ENCODE results near the gene FUT7. TPM values are rescaled to one million over a fixed set of nuclear protein-coding genes. Genes with fewer than 3 reads are reported as not detected.

The FUT7 gene
- total and polyA plus RNA-seq, 9 of the 15 experiments (the other 6 are each of a cell fraction or from before 2014, with no cell fraction given): not detected

DNA sequence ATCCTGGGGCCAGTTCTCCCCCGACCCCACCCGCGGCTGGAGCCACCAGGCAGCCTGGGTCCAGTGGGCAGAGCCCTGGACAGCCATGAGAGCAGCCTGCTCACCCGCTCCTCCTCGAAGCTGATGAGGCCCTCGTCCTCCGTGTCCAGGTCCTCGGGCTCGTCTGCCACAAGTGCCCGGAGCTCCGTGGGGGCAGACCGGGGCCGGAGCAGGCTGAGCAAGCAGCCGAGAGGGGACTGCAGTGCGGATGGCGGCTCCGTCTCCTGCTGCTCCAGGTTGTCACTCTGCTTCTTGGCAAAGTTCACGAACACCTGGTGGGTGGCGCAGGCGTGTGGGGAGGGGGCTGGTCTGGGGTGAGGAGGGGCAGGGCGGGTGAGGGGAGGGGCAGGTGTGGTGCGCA is 23.6 kb downstream of the FUT7 start (continued):
- TF ChIP-seq ZNF263 (CRISPR knock-in tag; IDR thresholded peaks at IDR 0.05; ENCODE audit: borderline replicate concordance): no peak
- TF ChIP-seq, protein P1, sequence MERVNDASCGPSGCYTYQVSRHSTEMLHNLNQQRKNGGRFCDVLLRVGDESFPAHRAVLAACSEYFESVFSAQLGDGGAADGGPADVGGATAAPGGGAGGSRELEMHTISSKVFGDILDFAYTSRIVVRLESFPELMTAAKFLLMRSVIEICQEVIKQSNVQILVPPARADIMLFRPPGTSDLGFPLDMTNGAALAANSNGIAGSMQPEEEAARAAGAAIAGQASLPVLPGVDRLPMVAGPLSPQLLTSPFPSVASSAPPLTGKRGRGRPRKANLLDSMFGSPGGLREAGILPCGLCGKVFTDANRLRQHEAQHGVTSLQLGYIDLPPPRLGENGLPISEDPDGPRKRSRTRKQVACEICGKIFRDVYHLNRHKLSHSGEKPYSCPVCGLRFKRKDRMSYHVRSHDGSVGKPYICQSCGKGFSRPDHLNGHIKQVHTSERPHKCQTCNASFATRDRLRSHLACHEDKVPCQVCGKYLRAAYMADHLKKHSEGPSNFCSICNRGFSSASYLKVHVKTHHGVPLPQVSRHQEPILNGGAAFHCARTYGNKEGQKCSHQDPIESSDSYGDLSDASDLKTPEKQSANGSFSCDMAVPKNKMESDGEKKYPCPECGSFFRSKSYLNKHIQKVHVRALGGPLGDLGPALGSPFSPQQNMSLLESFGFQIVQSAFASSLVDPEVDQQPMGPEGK (CRISPR knock-in tag; IDR thresholded peaks at IDR 0.05; ENCODE audit: borderline replicate concordance): no peak

DNA sequence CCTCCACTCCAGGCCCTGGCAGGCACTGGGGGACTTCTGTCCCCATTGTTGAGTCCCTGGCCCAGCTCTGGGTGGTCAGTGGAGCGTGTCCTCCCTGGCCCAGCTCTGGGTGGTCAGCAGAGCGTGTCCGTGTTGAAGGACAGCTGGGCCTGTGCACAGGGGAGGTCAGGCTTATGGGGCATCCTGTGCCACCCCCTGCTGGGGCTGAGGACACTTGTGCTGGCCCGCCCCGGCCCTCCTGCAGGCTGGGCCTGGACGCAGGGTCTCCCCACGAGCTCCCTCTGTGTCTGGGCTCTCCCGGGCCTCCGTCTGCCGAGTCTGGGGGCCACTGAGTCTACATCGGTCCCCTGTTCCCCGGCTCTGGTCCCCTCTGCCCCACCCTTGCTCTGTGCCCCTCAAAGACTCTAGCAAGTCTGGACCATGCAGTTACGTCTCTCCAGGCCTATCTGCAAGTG is 24.0 kb downstream of the FUT7 start:
- Histone ChIP-seq H2AFZ (ENCODE audit: low read depth, low read length) (no peak overlapping the region), H3K4me1 (replicated peaks in 1 of 2; ENCODE audit: control insufficient read depth in 2 of 2, insufficient read depth in 2 of 2, low read length in 2 of 2) (peaks cover 0 to 59% of the 10 kb centered on the region in 2 experiments; a peak in 2 of 5 replicates), H3K9me3 (replicated peaks; ENCODE audit: control insufficient read depth, insufficient read depth, low read depth, low read length) (0 out of 2 replicates have a peak, but pooled peaks cover 1% of the 10 kb centered on the region), H3K27me3 (ENCODE audit: control insufficient read depth in 2 of 2, insufficient read depth in 2 of 2, low read length in 2 of 2) (no peaks in the 10 kb centered on the region), H3K4me3 (no peak overlapping the region), H3K9ac (ENCODE audit: insufficient read depth in 1 of 2, low read depth in 2 of 2, low read length in 2 of 2) (peak overlapping the region in 1 of 2 experiments; percentile 36; a peak in 1 of 4 replicates), H4K20me1 (replicated peaks; ENCODE audit: control insufficient read depth, insufficient read depth, low read length) (no peaks in the 10 kb centered on the region), H3K36me3 (ENCODE audit: control insufficient read depth, insufficient read depth, low read length) (no peaks in the 10 kb centered on the region), H3K79me2 (ENCODE audit: control insufficient read depth, insufficient read depth, low read length) (no peaks in the 10 kb centered on the region), H3K4me2 (ENCODE audit: insufficient read depth, low read length) (no peak overlapping the region), H3K9me1 (ENCODE audit: control insufficient read depth, insufficient read depth, low read length) (no peaks in the 10 kb centered on the region), H3K27ac (ENCODE audit: extremely low read depth, low read depth, low read length) (no peak overlapping the region)
- CTCF ChIA-PET (ENCODE audit: low intra/inter-chr PET ratio): no interaction called here
- DNase-seq (ENCODE audit: extremely low read depth in 1 of 4, low spot score in 3 of 4) (no peak), FAIRE-seq (no peak), ATAC-seq (no peak)
- intact Hi-C loops (cut with micrococcal nuclease) (no loop called here), in situ Hi-C loops (cut with MboI) (no loop called here)
- 49% methylated on average over 13 of the region's 13 CpGs for WGBS (ENCODE audit: insufficient coverage, low coverage, missing lambda C conversion rate)
- BruUV-seq (replicated peaks): no TSS peak
- POLR2A ChIA-PET: interaction anchor here (0.5 to 1.4 kb wide), 2 partner anchors 11 to 15 kb away, joined by 3 to 4 read pairs; partner anchors contain the start of gene PAXX
- TF ChIP-seq RBM14 (IDR thresholded peaks at IDR 0.05; ENCODE audit: borderline replicate concordance, insufficient read depth, low read depth, low read length): no peak
- no peak for TF ChIP-seq HLTF (IDR thresholded peaks at IDR 0.05)
- TF ChIP-seq, protein P2, sequence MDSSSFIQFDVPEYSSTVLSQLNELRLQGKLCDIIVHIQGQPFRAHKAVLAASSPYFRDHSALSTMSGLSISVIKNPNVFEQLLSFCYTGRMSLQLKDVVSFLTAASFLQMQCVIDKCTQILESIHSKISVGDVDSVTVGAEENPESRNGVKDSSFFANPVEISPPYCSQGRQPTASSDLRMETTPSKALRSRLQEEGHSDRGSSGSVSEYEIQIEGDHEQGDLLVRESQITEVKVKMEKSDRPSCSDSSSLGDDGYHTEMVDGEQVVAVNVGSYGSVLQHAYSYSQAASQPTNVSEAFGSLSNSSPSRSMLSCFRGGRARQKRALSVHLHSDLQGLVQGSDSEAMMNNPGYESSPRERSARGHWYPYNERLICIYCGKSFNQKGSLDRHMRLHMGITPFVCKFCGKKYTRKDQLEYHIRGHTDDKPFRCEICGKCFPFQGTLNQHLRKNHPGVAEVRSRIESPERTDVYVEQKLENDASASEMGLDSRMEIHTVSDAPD (CRISPR knock-in tag; IDR thresholded peaks at IDR 0.05): no peak
- no peak for TF ChIP-seq PCBP1 (IDR thresholded peaks at IDR 0.05; ENCODE audit: low read depth, low read length, poor library complexity, severe bottlenecking)
- TF ChIP-seq, protein P3, sequence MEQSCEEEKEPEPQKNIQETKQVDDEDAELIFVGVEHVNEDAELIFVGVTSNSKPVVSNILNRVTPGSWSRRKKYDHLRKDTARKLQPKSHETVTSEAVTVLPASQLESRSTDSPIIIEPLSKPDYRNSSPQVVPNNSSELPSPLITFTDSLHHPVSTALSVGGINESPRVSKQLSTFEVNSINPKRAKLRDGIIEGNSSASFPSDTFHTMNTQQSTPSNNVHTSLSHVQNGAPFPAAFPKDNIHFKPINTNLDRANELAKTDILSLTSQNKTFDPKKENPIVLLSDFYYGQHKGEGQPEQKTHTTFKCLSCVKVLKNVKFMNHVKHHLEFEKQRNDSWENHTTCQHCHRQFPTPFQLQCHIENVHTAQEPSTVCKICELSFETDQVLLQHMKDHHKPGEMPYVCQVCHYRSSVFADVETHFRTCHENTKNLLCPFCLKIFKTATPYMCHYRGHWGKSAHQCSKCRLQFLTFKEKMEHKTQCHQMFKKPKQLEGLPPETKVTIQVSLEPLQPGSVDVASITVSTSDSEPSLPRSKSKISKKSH (CRISPR knock-in tag; IDR thresholded peaks at IDR 0.05): no peak
- TF ChIP-seq DPF2 (IDR thresholded peaks at IDR 0.05): no peak
- no peak for TF ChIP-seq RFX5 (IDR thresholded peaks at IDR 0.05; ENCODE audit: low read depth, low read length)
- TF ChIP-seq, protein P4, sequence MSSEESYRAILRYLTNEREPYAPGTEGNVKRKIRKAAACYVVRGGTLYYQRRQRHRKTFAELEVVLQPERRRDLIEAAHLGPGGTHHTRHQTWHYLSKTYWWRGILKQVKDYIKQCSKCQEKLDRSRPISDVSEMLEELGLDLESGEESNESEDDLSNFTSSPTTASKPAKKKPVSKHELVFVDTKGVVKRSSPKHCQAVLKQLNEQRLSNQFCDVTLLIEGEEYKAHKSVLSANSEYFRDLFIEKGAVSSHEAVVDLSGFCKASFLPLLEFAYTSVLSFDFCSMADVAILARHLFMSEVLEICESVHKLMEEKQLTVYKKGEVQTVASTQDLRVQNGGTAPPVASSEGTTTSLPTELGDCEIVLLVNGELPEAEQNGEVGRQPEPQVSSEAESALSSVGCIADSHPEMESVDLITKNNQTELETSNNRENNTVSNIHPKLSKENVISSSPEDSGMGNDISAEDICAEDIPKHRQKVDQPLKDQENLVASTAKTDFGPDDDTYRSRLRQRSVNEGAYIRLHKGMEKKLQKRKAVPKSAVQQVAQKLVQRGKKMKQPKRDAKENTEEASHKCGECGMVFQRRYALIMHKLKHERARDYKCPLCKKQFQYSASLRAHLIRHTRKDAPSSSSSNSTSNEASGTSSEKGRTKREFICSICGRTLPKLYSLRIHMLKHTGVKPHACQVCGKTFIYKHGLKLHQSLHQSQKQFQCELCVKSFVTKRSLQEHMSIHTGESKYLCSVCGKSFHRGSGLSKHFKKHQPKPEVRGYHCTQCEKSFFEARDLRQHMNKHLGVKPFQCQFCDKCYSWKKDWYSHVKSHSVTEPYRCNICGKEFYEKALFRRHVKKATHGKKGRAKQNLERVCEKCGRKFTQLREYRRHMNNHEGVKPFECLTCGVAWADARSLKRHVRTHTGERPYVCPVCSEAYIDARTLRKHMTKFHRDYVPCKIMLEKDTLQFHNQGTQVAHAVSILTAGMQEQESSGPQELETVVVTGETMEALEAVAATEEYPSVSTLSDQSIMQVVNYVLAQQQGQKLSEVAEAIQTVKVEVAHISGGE (CRISPR knock-in tag; IDR thresholded peaks at IDR 0.05): no peak
